Measurements from ENCODE around the gene CFAP410. TPM values are rescaled to one million over a fixed set of nuclear protein-coding genes. Genes with fewer than 3 reads are reported as not detected.
"Not testable (repeated sequence)": the region's sequence is repeated elsewhere in the genome, so short reads cannot be mapped to it uniquely, and the experiment has no call there.

Gene CFAP410
- polyA plus RNA-seq, 3 donors from 2014 or later: 30.0 to 36.4 (median 31.6) TPM

- Mint-ChIP-seq H3K9me3 (peaks cover 0 to 1% (median 0%) of the 10 kb centered on the region in 6 donors), H3K4me1 (no peaks in the 10 kb centered on the region), H3K36me3 (no peaks in the 10 kb centered on the region), H3K4me3 (no peak overlapping the region), H3K27ac (no peak overlapping the region), H3K27me3 (ENCODE audit: low read depth in 3 of 3) (peaks cover 0 to 9% (median 0%) of the 10 kb centered on the region in 3 donors)
- no peak for DNase-seq
These were observed 48.7 kb downstream of the CFAP410 start for GRCh38 chr21:44290327-44291077.

DNA sequence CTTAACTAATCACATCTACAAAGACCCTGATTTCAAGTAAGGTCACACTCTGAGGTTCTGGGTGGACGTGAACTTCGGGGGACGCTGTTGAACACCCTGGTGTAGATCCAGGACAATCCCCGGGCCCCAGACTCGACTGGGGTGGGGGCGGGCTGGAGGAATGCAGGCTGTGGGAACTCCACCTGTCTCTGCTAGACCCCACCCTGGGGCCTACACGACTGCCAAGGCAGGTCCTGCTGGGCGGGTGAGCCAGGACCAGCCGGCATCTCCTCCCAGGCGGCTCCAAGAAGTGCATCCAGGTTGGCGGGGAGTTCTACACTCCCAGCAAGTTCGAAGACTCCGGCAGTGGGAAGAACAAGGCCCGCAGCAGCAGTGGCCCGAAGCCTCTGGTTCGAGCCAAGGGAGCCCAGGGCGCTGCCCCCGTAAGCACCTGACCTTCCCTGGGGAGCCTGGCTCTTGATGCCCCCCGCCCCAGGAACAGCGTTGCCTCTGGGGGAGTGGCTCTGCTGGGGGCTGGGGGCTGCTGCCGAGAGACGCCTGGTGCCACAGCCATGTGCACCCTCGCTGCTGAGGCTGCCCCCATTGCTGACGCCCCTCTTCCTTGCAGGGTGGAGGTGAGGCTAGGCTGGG lies 49.7 kb downstream of the CFAP410 start:
- no peak for DNase-seq
- Mint-ChIP-seq H3K4me3 (no peak overlapping the region), H3K36me3 (no peaks in the 10 kb centered on the region), H3K9me3 (peaks cover 0 to 1% (median 0%) of the 10 kb centered on the region in 6 donors), H3K27me3 (ENCODE audit: low read depth in 3 of 3) (peaks cover 0 to 9% (median 0%) of the 10 kb centered on the region in 3 donors), H3K4me1 (no peaks in the 10 kb centered on the region), H3K27ac (no peak overlapping the region)

GRCh38 chr21:44288251-44289110 lies 50.7 kb downstream of the CFAP410 start:
- no peaks in the 10 kb centered on the region for H3K4me1 Mint-ChIP-seq
- H3K36me3 Mint-ChIP-seq: no peaks in the 10 kb centered on the region
- peaks cover 0 to 1% (median 0%) of the 10 kb centered on the region in 6 donors for H3K9me3 Mint-ChIP-seq
- H3K27me3 Mint-ChIP-seq (ENCODE audit: low read depth in 3 of 3): peaks cover 0 to 9% (median 0%) of the 10 kb centered on the region in 3 donors
- DNase-seq: no peak
- peak overlapping the region in 1 of 6 donors; percentile 56 for H3K27ac Mint-ChIP-seq
- no peak overlapping the region for H3K4me3 Mint-ChIP-seq

DNA sequence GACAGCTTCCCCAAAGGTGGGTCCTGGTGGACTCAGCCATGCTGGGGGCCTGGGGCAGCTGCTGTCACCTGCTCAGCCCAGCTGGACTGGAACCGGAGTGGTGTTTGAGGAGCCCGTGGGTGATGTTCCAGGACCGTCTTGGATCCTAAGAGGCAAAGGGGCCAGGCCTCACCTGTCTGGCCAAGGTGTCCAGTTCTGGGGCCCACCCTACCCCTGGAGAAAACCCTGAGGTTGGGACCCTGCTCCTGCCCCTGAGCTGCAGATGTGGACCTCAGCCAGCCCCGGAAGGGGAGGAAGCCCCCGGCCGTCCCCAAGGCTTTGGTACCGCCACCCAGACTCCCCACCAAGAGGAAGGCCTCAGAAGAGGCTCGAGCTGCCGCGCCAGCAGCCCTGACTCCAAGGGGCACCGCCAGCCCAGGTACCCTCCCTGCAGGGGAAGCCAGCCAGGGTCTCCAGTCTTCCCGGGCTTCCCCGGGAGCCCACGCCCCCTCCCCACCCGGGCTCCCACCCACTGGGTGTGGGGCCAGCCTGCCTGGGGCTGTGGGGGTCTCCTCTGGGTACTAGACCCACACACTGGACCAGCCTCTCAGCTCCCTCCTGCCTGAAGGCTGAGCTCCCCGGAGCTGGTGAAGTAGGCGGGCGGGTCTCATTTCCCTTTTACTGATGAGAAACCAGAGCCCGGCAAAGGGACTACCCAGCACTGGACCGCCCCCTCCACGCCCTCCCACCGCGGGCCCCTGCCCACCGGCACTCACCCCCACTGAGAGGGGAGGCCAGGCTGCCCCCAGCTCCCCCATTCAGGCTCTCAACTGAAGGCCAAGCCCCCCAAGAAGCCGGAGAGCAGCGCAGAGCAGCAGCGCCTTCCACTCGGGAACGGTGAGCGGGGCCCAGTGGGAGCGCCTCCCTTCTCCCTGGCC lies 52.2 kb downstream of the CFAP410 start:
- H3K27me3 Mint-ChIP-seq (ENCODE audit: low read depth in 3 of 3): peaks cover 0 to 9% (median 2%) of the 10 kb centered on the region in 3 donors
- no peaks in the 10 kb centered on the region for H3K36me3 Mint-ChIP-seq
- no peak overlapping the region for H3K4me3 Mint-ChIP-seq
- H3K9me3 Mint-ChIP-seq: peaks cover 0 to 1% (median 0%) of the 10 kb centered on the region in 6 donors
- no peak overlapping the region for H3K27ac Mint-ChIP-seq
- DNase-seq: no peak
- H3K4me1 Mint-ChIP-seq: no peaks in the 10 kb centered on the region

- Mint-ChIP-seq H3K27me3 (ENCODE audit: low read depth in 3 of 3) (peaks cover 0 to 6% (median 3%) of the 10 kb centered on the region in 3 donors), H3K27ac (no peak overlapping the region), H3K9me3 (peaks cover 0 to 1% (median 0%) of the 10 kb centered on the region in 6 donors), H3K36me3 (no peaks in the 10 kb centered on the region), H3K4me1 (no peaks in the 10 kb centered on the region), H3K4me3 (no peak overlapping the region)
- DNase-seq: no peak
These were observed 53.0 kb downstream of the CFAP410 start for GRCh38 chr21:44286086-44286715.

DNA sequence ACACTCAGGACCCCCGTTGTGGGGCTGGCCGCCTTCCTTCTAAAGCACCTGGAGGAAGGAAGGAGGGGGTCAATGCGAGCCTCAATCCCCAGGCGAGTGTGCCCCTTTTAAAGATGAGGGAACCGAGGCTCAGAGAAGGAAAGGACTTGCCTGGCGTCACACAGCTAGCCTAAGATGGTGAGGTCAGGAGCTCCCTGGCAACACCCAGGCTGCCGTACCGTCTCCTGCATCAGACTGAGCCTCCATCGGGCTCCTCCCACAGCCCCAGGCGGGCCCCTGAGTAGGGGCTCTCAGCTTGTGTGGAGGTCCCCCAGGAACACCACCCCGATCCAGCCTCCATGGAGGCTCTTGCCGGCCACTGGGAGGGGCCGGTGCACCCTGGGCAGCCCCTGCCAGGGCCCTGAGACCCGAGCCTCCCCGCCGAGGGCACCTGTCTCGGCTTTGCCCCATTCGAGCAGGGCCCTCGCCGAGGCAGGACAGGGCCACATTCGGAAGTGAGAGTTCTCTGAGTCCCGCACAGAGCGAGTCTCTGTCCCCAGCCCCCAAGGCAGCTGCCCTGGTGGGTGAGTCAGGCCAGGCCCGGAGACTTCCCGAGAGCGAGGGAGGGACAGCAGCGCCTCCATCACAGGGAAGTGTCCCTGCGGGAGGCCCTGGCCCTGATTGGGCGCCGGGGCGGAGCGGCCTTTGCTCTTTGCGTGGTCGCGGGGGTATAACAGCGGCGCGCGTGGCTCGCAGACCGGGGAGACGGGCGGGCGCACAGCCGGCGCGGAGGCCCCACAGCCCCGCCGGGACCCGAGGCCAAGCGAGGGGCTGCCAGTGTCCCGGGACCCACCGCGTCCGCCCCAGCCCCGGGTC lies 53.8 kb downstream of the CFAP410 start, which contains the start of gene AIRE:
AIRE (plus strand) TSS at position 739 of the 855 bp plus-strand sequence. CDS start 131 bp downstream, outside the sequence.
- H3K9me3 Mint-ChIP-seq: no peaks in the 10 kb centered on the region
- peaks cover 0 to 5% (median 3%) of the 10 kb centered on the region in 3 donors for H3K27me3 Mint-ChIP-seq (ENCODE audit: low read depth in 3 of 3)
- no peak within 1 kb of the TSS for H3K4me3 Mint-ChIP-seq
- DNase-seq: no peak
- H3K36me3 Mint-ChIP-seq: no peaks in the 10 kb centered on the region
- no peak within 1 kb of the TSS for H3K27ac Mint-ChIP-seq
- H3K4me1 Mint-ChIP-seq: no peaks in the 10 kb centered on the region

DNA sequence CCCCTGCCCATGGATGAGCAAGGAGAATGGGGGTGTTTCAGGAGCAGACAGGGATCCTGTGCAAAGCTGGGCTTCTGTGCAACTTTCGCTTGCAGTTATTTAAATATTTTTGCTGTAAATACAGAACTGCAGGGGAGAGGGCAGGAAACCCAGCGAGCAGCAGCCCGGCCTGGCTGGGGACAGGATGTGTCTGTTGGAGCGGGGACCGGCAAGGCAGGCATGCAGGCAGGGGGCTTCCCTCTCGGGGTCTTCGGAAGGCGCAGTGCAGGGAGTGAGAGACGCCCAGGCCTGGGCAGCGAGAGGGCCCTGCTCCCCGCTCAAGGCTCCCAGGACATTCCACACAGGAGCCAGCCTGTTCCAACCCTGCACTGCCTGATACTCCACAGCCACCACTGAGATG lies 55.2 kb downstream of the CFAP410 start:
- DNase-seq: no peak
- H3K27ac Mint-ChIP-seq: no peak overlapping the region
- H3K4me3 Mint-ChIP-seq: no peak overlapping the region
- no peaks in the 10 kb centered on the region for H3K9me3 Mint-ChIP-seq
- H3K4me1 Mint-ChIP-seq: no peaks in the 10 kb centered on the region
- peaks cover 3 to 4% (median 3%) of the 10 kb centered on the region in 3 donors for H3K27me3 Mint-ChIP-seq (ENCODE audit: low read depth in 3 of 3)
- no peaks in the 10 kb centered on the region for H3K36me3 Mint-ChIP-seq

GRCh38 chr21:44283211-44283785 lies 55.9 kb downstream of the CFAP410 start:
- H3K4me3 Mint-ChIP-seq, H3K27ac Mint-ChIP-seq: not testable (repeated sequence)

DNA sequence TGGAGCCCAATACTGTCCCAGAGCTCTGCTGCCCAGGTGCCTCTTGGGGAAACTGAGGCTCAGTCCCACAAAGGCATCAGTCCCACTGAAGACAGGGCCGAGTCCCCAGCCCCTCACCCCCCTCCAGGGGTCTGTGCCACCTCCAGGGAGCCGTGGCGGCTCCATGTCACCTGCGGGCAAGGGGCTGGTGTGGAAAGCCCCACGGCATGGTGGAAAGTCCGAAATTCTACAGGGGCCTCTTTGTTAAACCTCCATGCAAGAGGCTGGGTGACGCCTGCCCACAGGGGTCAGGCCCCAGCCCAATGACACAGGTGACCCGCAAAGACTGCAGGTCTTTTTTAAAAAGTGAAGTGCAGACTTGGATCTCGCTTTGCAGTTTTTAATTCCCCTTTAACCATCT lies 56.8 kb downstream of the CFAP410 start:
- Mint-ChIP-seq H3K27me3 (ENCODE audit: low read depth in 3 of 3) (peaks cover 3 to 6% (median 3%) of the 10 kb centered on the region in 3 donors), H3K4me1 (no peaks in the 10 kb centered on the region)

More at GRCh38 chr21:44283211-44283785, 55.9 kb downstream of the CFAP410 start:
- not testable (repeated sequence) for DNase-seq; H3K27me3 Mint-ChIP-seq (ENCODE audit: low read depth in 3 of 3); H3K36me3 Mint-ChIP-seq; H3K4me1 Mint-ChIP-seq; H3K9me3 Mint-ChIP-seq

DNA sequence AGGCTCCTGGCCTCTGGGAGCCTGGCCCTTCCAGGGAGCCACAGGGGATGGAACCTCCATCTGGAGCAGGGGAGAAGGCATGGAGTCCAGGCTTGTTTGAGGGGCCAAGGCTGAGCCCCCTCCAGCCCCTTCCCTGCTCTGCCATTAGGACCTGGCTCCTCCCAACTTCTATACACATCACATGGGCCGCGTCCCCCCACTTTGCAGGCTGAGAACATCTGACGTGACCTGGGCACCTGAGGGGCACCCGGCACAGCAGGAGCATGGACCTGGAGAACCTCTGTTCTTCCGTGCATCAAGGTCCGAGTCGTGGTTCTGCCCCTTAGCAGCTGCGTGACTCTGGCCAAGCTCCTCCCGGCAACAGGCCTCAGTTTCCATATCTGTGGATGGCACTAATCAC lies 57.4 kb downstream of the CFAP410 start:
- Mint-ChIP-seq H3K4me1 (no peaks in the 10 kb centered on the region), H3K27me3 (ENCODE audit: low read depth in 3 of 3) (peaks cover 3 to 6% (median 3%) of the 10 kb centered on the region in 3 donors), H3K27ac (no peak overlapping the region), H3K4me3 (no peak overlapping the region), H3K9me3 (no peaks in the 10 kb centered on the region), H3K36me3 (no peaks in the 10 kb centered on the region)
- DNase-seq: no peak

More for the DNA sequence above, 56.8 kb downstream of the CFAP410 start:
- Mint-ChIP-seq H3K9me3 (no peaks in the 10 kb centered on the region), H3K36me3 (no peaks in the 10 kb centered on the region), H3K4me3 (no peak overlapping the region), H3K27ac (no peak overlapping the region)
- DNase-seq: no peak

DNA sequence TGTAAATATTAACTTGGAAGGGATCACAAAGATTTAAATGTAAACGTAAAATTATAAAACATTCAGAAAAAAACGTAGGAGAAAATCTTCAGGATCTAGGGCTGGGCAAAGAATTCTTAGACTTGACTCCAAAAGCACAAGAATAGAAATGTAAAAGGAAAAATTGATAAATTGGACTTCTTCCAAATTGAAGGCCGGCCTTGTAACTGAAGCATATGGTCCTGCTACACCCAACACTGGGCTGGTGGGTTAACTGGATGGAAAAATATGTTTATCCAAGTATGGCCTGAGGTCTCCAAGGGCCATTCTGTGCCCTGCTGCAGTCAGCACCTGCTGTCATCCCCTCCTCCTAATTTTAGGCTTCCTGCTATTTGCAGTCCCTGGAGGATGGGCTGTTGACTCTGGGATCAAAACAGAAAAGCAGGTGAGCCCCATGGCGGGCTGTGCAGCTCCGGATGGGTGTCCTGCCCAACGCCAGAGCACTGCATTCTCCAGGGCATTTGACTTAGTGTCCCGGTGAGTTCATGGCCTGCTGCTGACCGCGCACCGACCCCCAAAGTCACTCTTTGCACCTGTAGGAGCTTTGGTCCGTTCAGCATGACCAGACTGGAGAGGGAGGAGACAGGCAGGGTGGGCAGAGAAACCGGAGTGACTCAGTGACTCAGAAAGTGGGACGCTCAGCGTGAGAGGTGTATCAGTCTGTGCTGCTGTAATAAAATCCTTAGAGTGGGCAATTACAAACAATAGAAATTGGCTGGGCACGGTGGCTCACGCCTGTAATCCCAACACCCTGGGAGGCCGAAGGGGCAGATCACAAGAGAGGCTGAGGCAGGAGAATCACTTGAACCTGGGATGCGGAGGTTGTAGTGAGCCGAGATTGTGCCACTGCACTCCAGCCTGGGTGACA lies 59.6 kb downstream of the CFAP410 start:
- DNase-seq: no peak
- no peaks in the 10 kb centered on the region for H3K9me3 Mint-ChIP-seq
- no peak overlapping the region for H3K4me3 Mint-ChIP-seq
- H3K4me1 Mint-ChIP-seq: no peaks in the 10 kb centered on the region
- peaks cover 3 to 8% (median 3%) of the 10 kb centered on the region in 3 donors for H3K27me3 Mint-ChIP-seq (ENCODE audit: low read depth in 3 of 3)
- no peak overlapping the region for H3K27ac Mint-ChIP-seq
- no peaks in the 10 kb centered on the region for H3K36me3 Mint-ChIP-seq

Measured in immature natural killer cell (primary cell).